GM23338 (cell line): Measurements from ENCODE around the gene GDPD4. TPM values are rescaled to one million over a fixed set of nuclear protein-coding genes. Genes with fewer than 3 reads are reported as not detected.

Experiments
- ATAC-seq: fragments of 200-7000 bp; cut with Tn5 transposase; 3 replicates; pipeline ENCODE4 v1.9.1; 2020
- DNase-seq: peaks from one replicate; pipeline ENCODE4 v3.0.0-alpha.2; 2015; ENCODE audit warnings: low spot score
- H2AFZ ChIP-seq: fragments of 200-600 bp; sonication (generic); 2 replicates; pipeline ENCODE4 v1.8.0; 2016; ENCODE audit warnings: antibody characterized with exemption, mild to moderate bottlenecking, moderate library complexity
- H3F3A ChIP-seq: fragments of 200-600 bp; sonication (generic); replicated peaks from 2 replicates; pipeline ENCODE4 v1.8.0; 2017; ENCODE audit warnings: antibody characterized with exemption, mixed run types, low read depth
- H3K27ac ChIP-seq: fragments of 200-600 bp; sonication (generic); 2 replicates; pipeline ENCODE4 v1.6.1; 2016; ENCODE audit warnings: low read depth
- H3K27me3 ChIP-seq: fragments of 200-600 bp; sonication (generic); 2 replicates; pipeline ENCODE4 v1.8.0; 2016; ENCODE audit warnings: mild to moderate bottlenecking, mixed run types, moderate library complexity; ENCODE audit not compliant: insufficient read depth
- H3K36me3 ChIP-seq: fragments of 200-600 bp; sonication (generic); 2 replicates; pipeline ENCODE4 v1.8.0; 2016; ENCODE audit warnings: mild to moderate bottlenecking; ENCODE audit not compliant: insufficient read depth
- H3K4me1 ChIP-seq: fragments of 200-600 bp; sonication (generic); 2 replicates; pipeline ENCODE4 v1.8.0; 2016; ENCODE audit warnings: mild to moderate bottlenecking, moderate library complexity; ENCODE audit not compliant: insufficient read depth
- H3K4me2 ChIP-seq: fragments of 200-600 bp; sonication (generic); 2 replicates; pipeline ENCODE4 v1.7.1; 2017; ENCODE audit warnings: mixed run types
- H3K4me3 ChIP-seq: fragments of 200-600 bp; sonication (generic); 2 replicates; pipeline ENCODE4 v1.6.1; 2016; ENCODE audit warnings: mixed run types
- H3K79me2 ChIP-seq: fragments of 200-600 bp; sonication (generic); replicated peaks from 2 replicates; pipeline ENCODE4 v1.8.0; 2017; ENCODE audit warnings: mild to moderate bottlenecking; ENCODE audit not compliant: insufficient read depth
- H3K9me2 ChIP-seq: fragments of 200-600 bp; sonication (generic); 2 replicates; pipeline ENCODE4 v1.8.0; 2017; ENCODE audit not compliant: insufficient read depth
- H4K20me1 ChIP-seq: fragments of 200-600 bp; sonication (generic); replicated peaks from 2 replicates; pipeline ENCODE4 v1.8.0; 2017; ENCODE audit warnings: mild to moderate bottlenecking; ENCODE audit not compliant: insufficient read depth
- H3K27ac Mint-ChIP-seq: 2 replicates; pipeline ENCODE4 v1.8.0; 2020; ENCODE audit warnings: inconsistent platforms, mild to moderate bottlenecking, moderate library complexity, mixed read lengths
- H3K27me3 Mint-ChIP-seq: 3 replicates; pipeline ENCODE4 v1.8.0; 2022; ENCODE audit warnings: low read depth, mild to moderate bottlenecking, moderate library complexity, mixed read lengths, inconsistent platforms; ENCODE audit not compliant: insufficient read depth, poor library complexity
- H3K36me3 Mint-ChIP-seq: 3 replicates; pipeline ENCODE4 v1.8.0; 2021; ENCODE audit warnings: low read depth, mild to moderate bottlenecking, inconsistent platforms, moderate library complexity, mixed read lengths
- H3K4me1 Mint-ChIP-seq: 3 replicates; pipeline ENCODE4 v1.8.0; 2020; ENCODE audit warnings: mild to moderate bottlenecking, inconsistent platforms, mixed read lengths
- H3K4me3 Mint-ChIP-seq: 3 replicates; pipeline ENCODE4 v1.8.0; 2021; ENCODE audit warnings: moderate library complexity, mild to moderate bottlenecking, inconsistent platforms, mixed read lengths
- H3K9me3 Mint-ChIP-seq: 3 replicates; pipeline ENCODE4 v1.8.0; 2020; ENCODE audit warnings: moderate library complexity, mild to moderate bottlenecking, inconsistent platforms, mixed read lengths
- CREB1 ChIP-seq: fragments of 250-450 bp; sonication (Bioruptor Pico); IDR thresholded peaks from 2 replicates; pipeline ENCODE4 v1.5.0; 2020; ENCODE audit warnings: low read depth, mild to moderate bottlenecking, moderate library complexity
- CTCF ChIP-seq, 2 experiments: fragments of 200-600 bp in 1 of 2; sonication (generic) in 1 of 2; conservative IDR thresholded peaks; 2 replicates each; pipeline versions ENCODE4 v1.5.1 to v1.6.1; 2016 to 2017; ENCODE audit warnings: antibody characterized with exemption in 2 of 2, low read depth in 2 of 2, mild to moderate bottlenecking in 2 of 2, moderate library complexity in 1 of 2
- ETS1 ChIP-seq: IDR thresholded peaks from 2 replicates; pipeline ENCODE4 v1.6.1; 2016; ENCODE audit warnings: antibody characterized with exemption
- EZH2 ChIP-seq: fragments of 200-600 bp; sonication (generic); IDR thresholded peaks from one replicate; pipeline ENCODE4 v1.8.0; 2017; ENCODE audit warnings: antibody characterized with exemption, mild to moderate bottlenecking, low read depth; ENCODE audit not compliant: unreplicated experiment
- EZH2phosphoT487 ChIP-seq: fragments of 200-600 bp; sonication (generic); IDR thresholded peaks from one replicate; pipeline ENCODE4 v1.8.1; 2018; ENCODE audit warnings: antibody characterized with exemption; ENCODE audit not compliant: unreplicated experiment
- JUNB ChIP-seq: IDR thresholded peaks from one replicate; pipeline ENCODE4 v1.6.1; 2016; ENCODE audit warnings: antibody characterized with exemption; ENCODE audit not compliant: unreplicated experiment
- NANOG ChIP-seq: IDR thresholded peaks from 2 replicates; pipeline ENCODE4 v1.6.1; 2016; ENCODE audit warnings: antibody characterized with exemption, borderline replicate concordance
- POLR2AphosphoS5 ChIP-seq: IDR thresholded peaks from 2 replicates; pipeline ENCODE4 v1.6.1; 2016; ENCODE audit warnings: antibody characterized with exemption, low read depth
- REST ChIP-seq: IDR thresholded peaks from one replicate; pipeline ENCODE4 v1.6.1; 2018; ENCODE audit warnings: antibody characterized with exemption; ENCODE audit not compliant: unreplicated experiment
- STAT1 ChIP-seq: IDR thresholded peaks from one replicate; pipeline ENCODE4 v1.6.1; 2016; ENCODE audit warnings: antibody characterized with exemption; ENCODE audit not compliant: unreplicated experiment
- ZNF114 ChIP-seq: fragments of 250-450 bp; sonication (Bioruptor Pico); IDR thresholded peaks from 2 replicates; pipeline ENCODE4 v1.5.0; 2020; ENCODE audit warnings: mild to moderate bottlenecking, moderate library complexity
- ZNF331 ChIP-seq: fragments of 250-450 bp; sonication (Bioruptor Pico); IDR thresholded peaks from 2 replicates; pipeline ENCODE4 v1.5.0; 2020; ENCODE audit warnings: low read depth, mild to moderate bottlenecking, moderate library complexity
- ZNF462 ChIP-seq: fragments of 250-450 bp; sonication (Bioruptor Pico); IDR thresholded peaks from 2 replicates; pipeline ENCODE4 v1.5.0; 2020; ENCODE audit warnings: mild to moderate bottlenecking, moderate library complexity
- polyA plus RNA-seq: library from polyadenylated mRNA; unstranded; fragments of >200 nt; fragmentation: Nextera tagmentation; extraction: Ambion mirVana; gene quantifications from 2 replicates; pipeline ENCODE4 v1.2.1, GENCODE V29; 2016
- total RNA-seq: library from RNA; depleted of rRNA; stranded (reverse); fragments of >200 nt; shearing (Covaris generic); gene quantifications from 2 replicates; pipeline ENCODE4 v1.2.3, GENCODE V29; 2014

GDPD4 gene
- total and polyA plus RNA-seq, 2 experiments from 2014 or later = not detected

- H3K4me3 Mint-ChIP-seq = no peak overlapping the region
- no peaks in the 10 kb centered on the region for H3K4me1 ChIP-seq
- H3K9me3 Mint-ChIP-seq = no peaks in the 10 kb centered on the region; the same call in 2 of the 3 replicates
- TF ChIP-seq REST = no peak
- TF ChIP-seq STAT1 = no peak
- TF ChIP-seq EZH2 = no peak
- TF ChIP-seq CREB1 (CRISPR knock-in tag) = no peak
- TF ChIP-seq POLR2AphosphoS5 = no peak
- no peak for TF ChIP-seq CTCF (conservative IDR thresholded peaks at IDR 0.05; ENCODE audit: low read depth in 2 of 2)
- no peak for TF ChIP-seq ZNF462 (CRISPR knock-in tag)
- TF ChIP-seq EZH2phosphoT487 = no peak
- TF ChIP-seq ETS1 = no peak
- TF ChIP-seq JUNB = no peak
- TF ChIP-seq NANOG = no peak
- TF ChIP-seq ZNF331 = no peak
- no peak for TF ChIP-seq ZNF114 (CRISPR knock-in tag)
- no peaks in the 10 kb centered on the region for H3K79me2 ChIP-seq
- no peaks in the 10 kb centered on the region for H3K36me3 ChIP-seq
- no peak overlapping the region for H3K27ac ChIP-seq
- H3K9me2 ChIP-seq = no peaks in the 10 kb centered on the region
- no peaks in the 10 kb centered on the region for H3F3A ChIP-seq
- no peaks in the 10 kb centered on the region for H3K27me3 ChIP-seq
- no peak overlapping the region for H3K27ac Mint-ChIP-seq
- H4K20me1 ChIP-seq = no peaks in the 10 kb centered on the region
- H3K4me2 ChIP-seq = no peak overlapping the region
- H3K27me3 Mint-ChIP-seq = no peaks in the 10 kb centered on the region
- H2AFZ ChIP-seq = no peak overlapping the region
- DNase-seq (no peak), ATAC-seq (no peak)
- H3K4me3 ChIP-seq = no peak overlapping the region
- H3K4me1 Mint-ChIP-seq = peaks cover 9% of the 10 kb centered on the region
- H3K36me3 Mint-ChIP-seq = no peaks in the 10 kb centered on the region
Observed at GRCh38 chr11:77302752-77303151, 1.3 kb upstream of the GDPD4 start.
